Esophagus muscularis mucosa (tissue), 3 donors: Measurements from ENCODE around the gene OR8U1.

Source experiments
- CTCF ChIP-seq, 3 experiments: fragments of 200-600 bp in 2 of 3; fragments of 450-650 bp in 1 of 3; sonication (generic) in 2 of 3; IDR thresholded peaks; one replicate each; pipeline ENCODE4 v1.5.1; 2017 to 2019; ENCODE audit warnings: antibody characterized with exemption in 3 of 3, mild to moderate bottlenecking in 2 of 3, moderate library complexity in 1 of 3
- POLR2A ChIP-seq: fragments of 450-650 bp; IDR thresholded peaks from one replicate; pipeline ENCODE4 v1.6.1; 2017; ENCODE audit warnings: antibody characterized with exemption, moderate library complexity, mild to moderate bottlenecking, low read depth
- POLR2AphosphoS5 ChIP-seq, 2 donors: sonication (generic); formaldehyde crosslinking; IDR thresholded peaks; one replicate each; pipeline ENCODE4 v1.6.1; 2017; ENCODE audit warnings: antibody characterized with exemption in 2 of 2

GRCh38 chr11:56353991-56354390 is 21.4 kb upstream of the OR8U1 start, which contains the start of gene OR8J1:
- TF ChIP-seq CTCF (IDR thresholded peaks at IDR 0.05) (no peak), POLR2AphosphoS5 (IDR thresholded peaks at IDR 0.05) (no peak), POLR2A (no peak)
